Gastroesophageal sphincter (tissue), 4 donors: Measurements from ENCODE around the gene MAN2C1. TPM values are rescaled to one million over a fixed set of nuclear protein-coding genes. Genes with fewer than 3 reads are reported as not detected.
A peak's percentile ranks its signal among the peaks of the same experiment; 100 is the strongest.

Experiments used
- ATAC-seq: fragments of 150-250 bp; one replicate; pipeline ENCODE4 v1.9.1; 2016; ENCODE audit warnings: mild to moderate bottlenecking, moderate library complexity
- H3K27ac ChIP-seq, 4 donors: fragments of 200-600 bp; sonication (generic) in 3 of 4; 1 replicate in 3 of 4; 2 replicates in 1 of 4; pipeline ENCODE4 v1.5.1; 2016 to 2019
- H3K27me3 ChIP-seq: fragments of 200-600 bp; sonication (generic); one replicate; pipeline ENCODE4 v1.5.1; 2019
- H3K36me3 ChIP-seq, 2 donors: fragments of 200-600 bp; sonication (generic); one replicate each; pipeline ENCODE4 v1.5.1; 2019; ENCODE audit warnings: control low read depth in 1 of 2
- H3K4me1 ChIP-seq, 3 donors: fragments of 200-600 bp; sonication (generic); 1 replicate in 2 of 3; 2 replicates in 1 of 3; pipeline ENCODE4 v1.5.1; 2016 to 2019; ENCODE audit warnings: control low read depth in 2 of 3
- H3K4me3 ChIP-seq, 2 donors: fragments of 200-600 bp; sonication (generic); one replicate each; pipeline ENCODE4 v1.5.1; 2019; ENCODE audit warnings: mild to moderate bottlenecking in 1 of 2, moderate library complexity in 1 of 2
- H3K9me3 ChIP-seq, 3 donors: fragments of 200-600 bp; sonication (generic); one replicate each; pipeline ENCODE4 v1.5.1; 2017 to 2019; ENCODE audit warnings: control low read depth in 2 of 3
- CTCF ChIP-seq, 4 experiments: fragments of 200-600 bp in 2 of 4; fragments of 450-650 bp in 2 of 4; sonication (generic) in 1 of 4; IDR thresholded peaks; one replicate each; pipeline ENCODE4 v1.5.1; 2017 to 2019; ENCODE audit warnings: antibody characterized with exemption in 4 of 4, mild to moderate bottlenecking in 2 of 4, moderate library complexity in 2 of 4
- EP300 ChIP-seq: sonication (generic); formaldehyde crosslinking; IDR thresholded peaks from one replicate; pipeline ENCODE4 v1.6.1; 2017; ENCODE audit warnings: antibody characterized with exemption, mild to moderate bottlenecking
- POLR2A ChIP-seq, 2 donors: fragments of 450-650 bp; IDR thresholded peaks; one replicate each; pipeline ENCODE4 v1.6.1; 2017; ENCODE audit warnings: antibody characterized with exemption in 2 of 2, mild to moderate bottlenecking in 2 of 2, moderate library complexity in 1 of 2
- POLR2AphosphoS5 ChIP-seq: sonication (generic); formaldehyde crosslinking; IDR thresholded peaks from one replicate; pipeline ENCODE4 v1.6.1; 2017; ENCODE audit warnings: antibody characterized with exemption
- WGBS, 2 donors: methylation state at CpG; one replicate each; pipeline ENCODE4 v1.1.5; 2018; ENCODE audit warnings: low coverage in 1 of 2; 5-methylcytosine and 5-hydroxymethylcytosine counted together
- total RNA-seq, 4 donors: library from RNA; depleted of rRNA; stranded (reverse); fragments of >200 nt; gene quantifications; one replicate each; pipeline ENCODE4 v1.1.0, GENCODE V29; 2016

MAN2C1 gene
- total RNA-seq, 4 donors from 2014 or later, result 78.2 to 269 (median 102) TPM

- H3K27ac ChIP-seq, result no peak overlapping the region
- H3K9me3 ChIP-seq, result no peaks in the 10 kb centered on the region
- H3K36me3 ChIP-seq, result peaks cover 0 to 100% of the 10 kb centered on the region in 2 donors
- H3K4me3 ChIP-seq, result no peak overlapping the region
- peaks cover 0 to 7% (median under 1%) of the 10 kb centered on the region in 3 donors for H3K4me1 ChIP-seq
- ATAC-seq, result no peak
- no peak for TF ChIP-seq CTCF (IDR thresholded peaks at IDR 0.05)
- TF ChIP-seq POLR2A (IDR thresholded peaks at IDR 0.05), result no peak
- TF ChIP-seq EP300, result no peak
- TF ChIP-seq POLR2AphosphoS5, result no peak
- no CpG with 5 or more reads among the region's 13 CpGs for WGBS, 2 donors
- H3K27me3 ChIP-seq, result no peaks in the 10 kb centered on the region
These were observed 6.3 kb downstream of the MAN2C1 start for GRCh38 chr15:75361989-75362641.

- TF ChIP-seq CTCF (IDR thresholded peaks at IDR 0.05) (no peak), POLR2AphosphoS5 (no peak), POLR2A (IDR thresholded peaks at IDR 0.05) (no peak), EP300 (no peak)
- no peak overlapping the region for H3K27ac ChIP-seq
- no peak for ATAC-seq
- no peak overlapping the region for H3K4me3 ChIP-seq
- H3K36me3 ChIP-seq, result peaks cover 0 to 100% of the 10 kb centered on the region in 2 donors
- no peaks in the 10 kb centered on the region for H3K9me3 ChIP-seq
- WGBS, 2 donors, result no CpG with 5 or more reads among the region's 10 CpGs
- H3K4me1 ChIP-seq, result peaks cover 0 to under 1% (median 0%) of the 10 kb centered on the region in 3 donors
- H3K27me3 ChIP-seq, result no peaks in the 10 kb centered on the region
These were observed 6.9 kb downstream of the MAN2C1 start for GRCh38 chr15:75361361-75361988.

- Histone ChIP-seq H3K9me3 (no peaks in the 10 kb centered on the region), H3K36me3 (peaks cover 0 to 100% of the 10 kb centered on the region in 2 donors), H3K27me3 (no peaks in the 10 kb centered on the region), H3K4me1 (no peaks in the 10 kb centered on the region), H3K27ac (no peak overlapping the region), H3K4me3 (no peak overlapping the region)
- WGBS, 2 donors, result no CpG with 5 or more reads among the region's 7 CpGs
- TF ChIP-seq POLR2A (IDR thresholded peaks at IDR 0.05) (no peak), EP300 (no peak), CTCF (IDR thresholded peaks at IDR 0.05) (no peak), POLR2AphosphoS5 (no peak)
- peak; percentile 12 for ATAC-seq
These were observed 7.6 kb downstream of the MAN2C1 start for GRCh38 chr15:75360856-75361255.

GRCh38 chr15:75360391-75360790, 8.0 kb downstream of the MAN2C1 start:
- Histone ChIP-seq H3K27ac (no peak overlapping the region), H3K9me3 (no peaks in the 10 kb centered on the region), H3K4me1 (no peaks in the 10 kb centered on the region), H3K4me3 (no peak overlapping the region), H3K27me3 (no peaks in the 10 kb centered on the region), H3K36me3 (peaks cover 0 to 100% of the 10 kb centered on the region in 2 donors)
- WGBS, 2 donors, result no CpG with 5 or more reads among the region's 1 CpG
- TF ChIP-seq POLR2A (IDR thresholded peaks at IDR 0.05) (no peak), EP300 (no peak), CTCF (IDR thresholded peaks at IDR 0.05) (no peak), POLR2AphosphoS5 (no peak)
- no peak for ATAC-seq
